Measurements from ENCODE around the gene MRPL27.
"Not testable (repeated sequence)": the region's sequence is repeated elsewhere in the genome, so short reads cannot be mapped to it uniquely, and the experiment has no call there.

MRPL27 gene

DNA sequence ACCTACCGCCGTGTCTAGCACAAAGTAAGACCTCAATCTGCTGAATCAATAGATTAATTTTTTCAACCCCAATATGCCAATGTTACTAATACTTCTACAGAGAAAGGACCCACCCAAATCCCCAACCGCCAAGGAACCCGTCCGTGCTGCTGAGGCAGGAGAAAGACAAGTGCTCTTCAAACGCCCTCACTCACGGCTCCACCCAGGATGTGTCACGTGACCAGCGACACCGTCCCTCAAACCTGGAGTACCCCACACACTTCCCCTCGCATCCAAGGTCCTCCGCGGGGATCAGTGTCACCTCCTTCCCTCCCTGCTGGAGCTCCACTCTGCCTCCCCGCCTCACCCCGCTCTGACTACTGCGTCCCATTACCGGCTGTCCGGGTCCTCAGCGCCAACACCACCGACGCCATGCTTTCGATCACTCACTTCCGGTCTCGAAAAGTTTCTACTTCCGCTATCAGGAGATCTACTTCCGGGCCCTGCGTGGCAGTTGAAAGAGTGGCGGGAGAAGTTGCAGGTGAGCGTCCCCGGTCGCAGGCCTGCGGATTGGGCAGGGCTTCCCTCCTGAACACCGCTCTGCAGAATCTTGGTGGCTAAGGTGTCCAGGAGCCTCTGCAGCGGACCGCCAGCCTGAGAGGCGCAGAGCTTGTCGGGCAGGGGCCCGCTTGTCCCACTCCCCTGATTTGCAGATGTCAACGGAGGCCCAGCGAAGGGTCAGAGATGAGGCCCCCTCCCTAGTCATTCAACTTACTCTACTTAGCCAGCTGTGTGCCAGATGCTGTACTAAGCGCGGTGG is at the start of gene MRPL27, which contains the start of gene EME1:
TSS of gene MRPL27 (minus strand) at position 427 of the 799 bp plus-strand sequence. CDS start at position 413, 14 bp downstream.
TSS of gene EME1 (plus strand) at position 472 of the 799 bp plus-strand sequence. CDS start 1,980 bp downstream, outside the sequence.
- DNase-seq (ENCODE audit: low read depth): peak; percentile 79

DNA sequence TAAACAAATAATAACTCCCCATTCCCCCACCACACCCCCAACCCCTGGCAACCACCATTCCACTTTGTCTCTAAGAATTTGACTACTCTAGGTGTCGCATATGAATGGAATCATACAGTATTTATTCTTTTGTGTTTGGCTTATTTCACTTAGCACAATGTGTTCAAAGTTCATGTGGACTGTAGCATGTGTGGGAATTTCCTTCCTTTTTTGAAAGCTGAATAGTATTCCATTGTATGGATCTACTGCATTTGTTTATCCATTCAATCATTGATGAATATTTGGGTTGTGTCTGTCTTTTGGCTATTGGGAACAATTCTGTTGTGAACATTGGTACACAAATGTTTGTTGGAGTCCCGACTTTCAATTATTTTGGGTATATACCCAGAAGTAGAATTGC is 49.8 kb upstream of the MRPL27 start:
- DNase-seq (ENCODE audit: low read depth): no peak

DNA sequence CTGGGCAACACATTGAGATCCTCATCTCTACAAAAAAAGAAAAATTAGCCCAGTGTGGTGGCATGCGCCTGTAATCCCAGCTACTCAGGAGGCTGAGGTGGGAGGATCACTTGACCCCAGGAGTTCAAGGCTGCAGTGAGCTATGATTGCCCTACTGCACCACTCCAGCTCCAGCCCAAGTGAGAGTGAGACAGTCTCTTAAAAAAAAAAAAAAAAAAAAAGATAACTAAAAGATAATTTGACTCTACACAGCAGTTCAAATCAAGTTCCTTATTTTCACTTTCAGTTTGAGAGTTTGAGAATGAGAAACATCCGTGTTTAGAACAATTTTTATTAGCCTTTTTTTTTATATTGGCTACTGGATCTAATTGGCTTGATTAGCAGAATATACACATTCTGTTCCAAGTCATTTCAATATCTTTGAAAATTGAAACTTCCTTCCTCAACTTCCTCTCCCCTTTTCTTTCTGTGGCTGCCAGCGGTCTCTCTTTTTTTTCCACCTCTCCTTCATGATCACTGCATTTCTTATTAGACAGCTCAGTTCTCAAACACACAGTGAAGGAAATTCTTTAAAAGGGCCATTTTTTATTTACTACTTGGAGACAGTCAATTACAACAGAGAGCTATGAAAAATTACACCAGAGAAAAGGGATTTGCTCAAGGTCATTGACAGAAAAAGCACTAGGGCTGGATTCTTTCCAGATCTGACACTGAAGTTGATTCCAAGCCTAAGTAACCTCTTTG is 48.5 kb upstream of the MRPL27 start:
- DNase-seq (ENCODE audit: low read depth): no peak

DNA sequence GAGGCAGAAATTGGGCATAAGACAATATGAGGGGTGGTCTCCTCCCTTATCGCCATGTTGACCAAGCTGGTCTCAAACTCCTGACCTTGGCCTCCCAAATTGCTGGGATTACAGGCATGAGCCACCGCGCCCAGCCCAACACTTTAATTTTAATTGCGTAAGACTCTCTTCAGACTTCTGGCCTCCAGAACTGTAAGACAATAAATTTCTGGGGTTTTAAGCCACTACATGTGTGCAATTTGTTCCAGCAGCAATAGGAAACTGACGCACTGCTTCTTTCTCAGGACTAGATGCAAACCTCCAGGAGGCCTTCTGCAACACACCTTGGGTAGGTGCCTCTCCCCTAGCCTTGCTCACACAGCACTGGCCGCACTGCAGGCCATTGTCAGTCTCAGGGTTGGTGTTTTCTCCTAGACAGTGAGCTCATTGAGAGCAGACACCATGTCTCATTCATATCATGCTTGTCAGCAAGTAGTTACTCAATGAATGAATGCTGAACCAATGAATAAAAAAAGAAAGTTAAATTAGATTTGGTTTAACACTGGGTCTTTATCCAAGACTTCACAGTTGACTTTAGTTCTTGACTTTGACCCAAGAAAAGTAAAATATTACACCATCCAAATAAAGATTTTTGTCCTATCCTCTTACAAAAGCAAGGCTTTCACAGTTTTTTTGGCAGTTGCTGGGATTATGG is 47.6 kb upstream of the MRPL27 start:
- no peak for DNase-seq (ENCODE audit: low read depth)

DNA sequence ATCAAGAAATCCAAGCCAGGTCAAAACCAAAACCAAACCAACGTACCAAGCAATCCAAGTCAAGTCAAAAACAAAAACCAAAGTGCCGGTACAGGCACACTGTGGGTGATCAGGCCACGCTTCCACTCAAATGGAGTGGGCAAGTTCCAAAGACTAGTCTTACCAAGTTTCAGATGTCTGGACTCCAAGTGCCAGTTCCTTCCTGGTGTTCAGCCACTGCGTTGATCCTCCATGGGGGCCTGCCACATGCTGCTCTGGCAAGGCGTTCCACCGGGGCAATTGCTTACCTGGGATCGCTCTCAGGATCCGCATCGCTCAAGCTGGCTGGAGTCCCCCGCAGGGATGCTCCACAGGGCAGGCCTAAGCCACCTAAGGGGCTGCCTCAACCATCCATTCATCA is 46.6 kb upstream of the MRPL27 start:
- DNase-seq (ENCODE audit: low read depth): not testable (repeated sequence)

DNA sequence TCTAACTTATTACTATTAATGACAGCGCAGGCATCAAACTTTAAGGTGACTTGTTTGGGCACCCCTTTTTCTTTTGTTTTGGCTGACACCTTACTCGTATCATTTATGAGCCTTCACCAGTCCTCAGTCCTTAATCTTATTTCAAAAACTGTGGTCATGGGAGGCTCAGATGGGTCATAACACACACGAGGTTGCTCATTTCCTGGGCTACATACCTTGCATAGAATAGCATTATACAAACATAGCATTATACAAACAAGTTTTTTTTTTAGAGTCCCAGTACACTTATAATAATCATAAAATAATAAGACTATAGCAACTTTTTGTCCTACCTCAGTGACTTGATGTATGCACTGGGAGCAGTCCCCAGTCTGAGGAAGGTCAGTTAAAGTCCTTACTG is 41.8 kb upstream of the MRPL27 start:
- no peak for DNase-seq (ENCODE audit: low read depth)

DNA sequence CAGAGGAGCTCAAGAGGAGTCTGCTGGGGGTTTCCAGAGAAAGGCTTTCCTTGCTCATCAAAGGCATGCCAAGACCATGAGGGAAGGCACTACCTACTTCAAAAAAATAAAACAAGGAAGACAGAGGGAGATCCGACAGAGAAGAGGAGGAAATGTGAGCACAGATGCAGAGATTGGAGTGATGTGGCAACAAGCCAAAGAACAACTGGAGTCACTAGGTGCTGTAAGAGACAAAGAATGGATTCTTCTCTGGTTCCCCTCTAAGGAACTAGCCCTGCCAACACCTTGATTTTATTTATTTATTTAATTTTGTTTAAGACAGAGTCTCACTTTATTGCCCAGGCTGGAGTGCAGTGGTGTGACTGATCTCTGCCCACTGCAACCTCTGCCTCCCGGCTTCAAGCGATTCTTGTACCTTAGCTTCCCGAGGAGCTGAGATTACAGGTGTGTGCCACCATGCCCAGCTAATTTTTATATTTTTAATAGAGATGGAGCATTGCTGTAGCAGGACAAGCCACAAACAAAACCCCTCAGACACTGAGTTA is 39.3 kb upstream of the MRPL27 start:
- no peak for DNase-seq (ENCODE audit: low read depth)

DNA sequence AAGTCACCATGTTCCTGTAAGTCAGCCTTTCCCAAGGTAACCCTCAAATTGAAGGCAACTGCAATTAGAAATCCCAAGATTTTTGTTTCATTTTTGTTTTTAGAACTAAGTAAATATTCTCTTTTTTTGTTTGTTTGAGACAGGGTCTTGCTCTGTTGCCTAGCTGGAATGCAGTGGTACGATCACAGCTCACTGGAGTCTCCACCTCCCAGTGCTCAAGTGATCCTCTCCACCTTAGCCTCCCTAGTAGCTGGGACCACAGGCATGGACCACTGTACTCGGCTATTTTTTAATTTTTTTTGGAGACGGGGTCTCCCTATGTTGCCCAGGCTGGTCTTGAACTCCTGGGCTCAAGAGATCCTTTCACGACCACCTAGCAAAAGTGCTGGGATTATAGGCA is 34.9 kb upstream of the MRPL27 start:
- no peak for DNase-seq (ENCODE audit: low read depth)

DNA sequence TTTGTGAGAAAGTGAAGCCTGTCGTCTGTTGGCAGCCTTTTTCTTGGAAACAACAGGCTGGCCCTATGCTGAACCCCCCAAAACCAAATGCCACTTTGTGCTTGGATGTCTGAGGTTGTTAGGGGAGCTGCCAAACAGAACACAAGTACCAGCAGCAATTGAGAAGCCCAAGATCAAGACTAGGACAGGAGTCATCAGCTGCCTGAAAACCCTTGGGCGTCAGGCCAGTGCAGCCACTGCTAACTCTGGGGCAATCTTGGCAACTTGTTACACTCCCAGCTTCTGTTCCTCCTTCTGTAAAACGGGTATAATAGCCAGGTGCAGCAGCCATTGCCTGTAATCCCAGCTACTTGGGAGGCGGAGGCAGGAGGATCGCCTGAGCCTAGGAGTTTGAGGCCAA is 33.6 kb upstream of the MRPL27 start:
- DNase-seq (ENCODE audit: low read depth): no peak

DNA sequence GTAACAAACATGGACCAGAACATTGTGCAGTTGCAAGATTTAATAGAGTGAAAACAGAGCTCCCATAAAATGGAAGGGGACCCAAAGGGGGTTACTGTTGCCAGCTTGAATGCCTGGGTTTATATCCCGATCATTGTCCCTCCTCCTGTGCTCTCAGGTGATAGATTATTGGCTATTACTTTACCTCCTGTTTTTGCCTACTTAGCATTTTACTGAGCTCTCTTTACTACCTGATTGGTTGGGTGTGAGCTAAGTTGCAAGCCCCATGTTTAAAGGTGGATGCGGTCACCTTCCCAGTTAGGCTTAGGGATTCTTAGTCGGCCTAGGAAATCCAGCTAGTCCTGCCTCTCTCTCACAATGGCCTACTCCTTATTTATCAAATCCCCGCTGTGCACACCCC is 32.4 kb upstream of the MRPL27 start:
- not testable (repeated sequence) for DNase-seq (ENCODE audit: low read depth)

DNA sequence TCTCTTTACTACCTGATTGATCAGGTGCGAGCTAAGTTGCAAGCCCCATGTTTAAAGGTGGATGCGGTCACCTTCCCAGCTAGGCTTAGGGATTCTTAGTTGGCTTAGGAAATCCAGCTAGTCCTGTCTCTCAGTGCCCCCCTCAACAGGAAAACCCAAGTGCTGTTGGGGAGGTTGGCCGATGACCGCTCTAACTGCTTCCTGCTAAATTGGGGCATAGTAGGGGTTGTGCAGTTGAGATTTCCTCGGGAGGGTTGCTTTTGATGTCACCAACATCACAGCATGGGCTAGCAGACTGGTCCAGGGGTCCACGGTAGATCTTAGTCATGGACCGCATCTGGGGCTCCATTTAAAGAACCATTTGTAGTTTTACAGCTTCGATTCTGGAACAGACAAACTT is 26.6 kb upstream of the MRPL27 start:
- DNase-seq (ENCODE audit: low read depth): not testable (repeated sequence)

DNA sequence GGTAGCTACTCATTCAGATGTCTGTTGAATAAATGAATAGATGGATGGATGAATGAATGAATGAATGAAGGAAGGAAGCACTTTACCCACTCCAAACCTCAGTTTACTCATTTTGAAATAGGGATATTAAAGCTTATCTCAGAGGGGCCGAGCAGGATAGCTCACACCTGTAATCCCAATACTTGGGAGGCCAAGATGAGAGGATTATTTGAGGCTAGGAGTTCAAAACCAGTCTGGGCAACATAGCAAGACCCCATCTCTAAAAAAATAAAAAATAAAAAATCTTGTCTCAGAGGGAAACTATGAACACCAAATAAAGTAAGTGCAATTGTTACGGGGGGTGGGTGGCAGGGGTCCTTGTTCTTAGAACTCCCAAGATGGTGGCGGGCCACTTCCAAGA is 25.7 kb upstream of the MRPL27 start:
- not testable (repeated sequence) for DNase-seq (ENCODE audit: low read depth)

DNA sequence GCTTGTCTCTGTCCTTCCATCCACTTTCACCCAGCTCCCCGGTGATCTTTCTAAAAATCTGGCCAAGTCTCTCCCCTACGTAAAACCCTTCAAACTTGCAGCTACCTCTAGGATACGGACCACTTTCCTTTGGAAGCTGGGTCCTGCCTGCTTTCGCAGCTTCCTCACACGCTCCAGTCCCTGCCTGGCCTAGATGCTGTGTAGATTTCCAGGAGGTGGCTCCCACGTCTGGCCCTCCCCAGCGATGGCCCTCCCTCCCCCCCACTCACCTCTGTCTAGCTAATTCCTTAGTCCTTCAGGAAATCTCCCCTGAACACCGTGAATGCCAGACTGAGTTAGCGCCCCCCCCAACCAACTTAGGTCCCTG is 24.9 kb upstream of the MRPL27 start:
- no peak for DNase-seq (ENCODE audit: low read depth)

DNA sequence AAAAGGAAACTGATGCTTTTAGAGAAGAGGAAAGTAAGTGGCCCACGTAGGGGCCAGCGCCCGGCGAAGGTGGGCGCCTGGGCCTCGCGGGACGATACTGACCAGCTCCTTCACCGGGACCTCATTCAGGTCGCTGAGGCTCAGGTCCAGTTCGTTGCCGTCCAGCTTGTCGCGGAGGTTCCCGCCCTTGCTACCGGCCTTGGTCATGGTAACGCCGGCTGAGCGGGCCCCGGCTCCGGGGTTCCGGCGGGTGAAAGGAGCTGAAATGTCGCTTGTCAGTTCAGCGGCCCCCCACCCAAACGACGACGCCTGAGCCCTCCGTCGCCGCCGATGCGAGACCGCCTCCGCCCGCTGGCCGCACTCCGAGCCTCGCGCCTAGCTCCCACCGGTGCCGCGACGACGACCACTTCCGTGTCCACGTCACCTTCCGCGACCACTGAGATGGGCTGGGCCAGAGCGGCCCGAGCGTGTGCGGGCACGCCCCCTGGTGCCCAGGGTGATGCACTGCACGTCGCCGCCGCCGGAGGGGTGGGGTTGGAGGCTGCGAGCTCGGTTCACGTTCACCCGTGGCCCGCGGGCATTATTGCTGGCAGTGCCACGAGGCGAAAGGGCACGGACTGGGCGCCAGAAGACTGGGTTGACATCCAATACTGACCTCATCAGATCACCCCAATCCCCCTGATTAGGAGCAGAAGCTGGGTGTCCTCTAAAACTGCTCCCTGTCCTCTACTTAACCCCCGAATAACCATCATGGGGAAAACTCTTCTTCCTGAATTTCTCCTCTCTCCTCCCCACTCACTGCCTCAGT is 24.3 kb upstream of the MRPL27 start, which contains the start of gene LRRC59:
TSS of gene LRRC59 (minus strand) at position 413 of the 808 bp plus-strand sequence. CDS start at position 207, 206 bp downstream.
- peak; percentile 86 for DNase-seq (ENCODE audit: low read depth)

DNA sequence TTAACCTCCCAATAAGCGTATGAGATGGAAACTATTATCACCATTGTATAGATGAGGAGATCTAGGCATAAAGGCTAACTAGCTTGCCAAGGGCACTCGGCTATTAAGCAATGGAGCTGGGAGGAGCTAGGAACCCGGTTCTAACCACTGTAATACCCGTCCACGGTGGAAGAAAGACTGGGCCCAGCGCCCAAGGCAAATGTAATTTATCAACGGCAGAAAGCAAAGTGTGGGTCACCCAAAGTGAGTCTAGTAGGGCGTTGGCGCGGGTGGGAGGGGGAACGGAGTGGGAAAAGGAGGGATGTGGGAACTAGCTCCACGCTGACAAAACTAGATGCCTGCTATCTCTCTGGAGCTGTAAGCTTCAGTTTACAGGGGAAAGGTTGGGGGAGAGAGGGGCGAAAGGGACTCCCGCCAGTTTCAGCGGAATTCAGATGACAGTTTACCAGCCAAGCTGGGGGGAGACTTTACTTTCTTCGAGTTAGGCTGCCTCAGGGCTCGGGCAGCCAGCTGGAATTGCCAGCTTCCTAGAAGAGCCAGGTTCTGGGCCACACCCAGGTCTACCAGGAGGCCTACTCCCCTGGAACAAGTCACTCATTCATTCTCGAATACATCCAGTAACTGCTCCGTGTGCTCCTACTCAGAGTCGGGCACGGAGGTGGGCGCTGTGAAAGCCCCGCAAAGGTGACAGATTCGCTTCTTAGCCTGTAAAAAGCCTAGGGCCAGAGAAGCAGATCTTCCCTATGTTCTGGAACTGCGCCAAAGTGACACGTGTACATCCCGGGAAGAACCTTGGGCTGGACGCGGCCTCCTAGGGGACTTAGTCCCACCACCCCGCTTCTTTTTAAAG is 23.5 kb upstream of the MRPL27 start:
- DNase-seq (ENCODE audit: low read depth): no peak

DNA sequence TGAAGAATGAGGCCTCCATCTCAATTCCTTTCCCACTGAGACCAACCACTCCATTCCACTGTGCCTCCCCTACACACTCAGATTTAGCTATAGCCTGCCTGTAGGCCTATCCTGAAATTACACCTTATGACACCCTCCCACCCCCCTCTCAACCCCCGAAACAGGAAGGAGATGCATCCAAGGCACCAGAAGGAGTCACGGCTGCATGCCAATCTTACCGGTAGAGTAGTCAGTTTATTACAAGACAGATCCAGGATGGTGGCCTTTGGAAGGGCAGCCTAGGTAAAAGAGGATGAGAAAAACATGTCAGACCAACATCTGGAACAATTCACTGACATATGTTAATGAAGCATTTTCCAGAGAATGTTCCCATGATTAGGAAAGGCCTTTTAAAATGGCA is 21.7 kb upstream of the MRPL27 start:
- no peak for DNase-seq (ENCODE audit: low read depth)

DNA sequence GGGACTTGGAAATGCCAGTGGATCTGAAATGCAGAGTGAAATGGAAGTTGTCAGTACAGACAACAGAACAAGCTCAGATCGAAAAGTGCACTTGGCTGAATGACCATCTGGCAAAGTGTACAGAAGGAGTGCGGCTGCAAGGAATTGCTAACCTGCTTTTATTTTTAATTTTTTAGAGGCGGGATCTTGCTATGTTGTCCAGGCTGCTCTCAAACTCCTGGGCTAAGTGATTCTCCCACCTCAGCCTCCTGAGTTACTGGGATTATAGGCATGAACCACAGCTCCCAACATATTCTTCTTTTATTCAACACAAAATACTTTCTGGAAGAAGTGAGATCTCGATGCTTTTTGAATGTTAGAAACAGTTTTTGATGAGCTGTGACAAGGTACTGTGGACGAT is 20.7 kb upstream of the MRPL27 start:
- DNase-seq (ENCODE audit: low read depth): no peak

DNA sequence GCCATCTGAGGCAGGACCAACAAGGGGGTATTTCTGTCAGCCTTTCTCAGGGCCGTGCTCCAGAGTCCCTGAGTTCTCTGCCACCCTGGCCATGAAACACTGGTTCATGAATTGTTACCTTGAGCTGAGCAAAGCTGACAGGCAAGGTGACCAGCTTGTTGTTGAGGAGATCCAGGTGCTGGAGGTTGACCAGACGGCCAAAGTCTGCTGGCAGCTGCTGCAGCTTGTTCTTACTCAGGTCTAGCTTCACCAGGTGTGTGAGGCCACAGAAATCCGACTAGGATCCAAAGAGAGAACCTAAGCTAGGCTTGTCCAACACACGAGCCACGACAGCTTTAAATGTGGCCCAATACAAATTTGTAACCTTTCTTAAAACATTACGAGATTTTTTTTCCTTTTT is 19.6 kb upstream of the MRPL27 start:
- no peak for DNase-seq (ENCODE audit: low read depth)

DNA sequence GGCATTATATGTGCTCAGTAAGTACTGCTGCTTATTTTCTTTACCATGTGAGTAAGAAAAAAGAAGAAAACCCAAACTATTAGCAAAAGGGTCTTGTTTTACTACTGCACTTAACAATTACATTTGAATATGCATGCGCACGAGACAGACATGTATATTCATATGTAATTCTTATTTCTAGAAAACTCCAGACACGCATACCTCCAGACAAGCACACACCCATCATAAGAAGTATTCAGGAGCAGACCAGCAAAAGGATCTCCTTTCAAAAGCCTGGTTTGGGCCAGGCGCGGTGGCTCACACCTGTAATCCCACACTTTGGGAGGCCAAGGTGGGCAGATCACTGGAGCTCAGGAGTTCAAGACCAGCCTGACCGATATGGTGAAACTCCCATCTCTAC is 16.6 kb upstream of the MRPL27 start:
- no peak for DNase-seq (ENCODE audit: low read depth)

DNA sequence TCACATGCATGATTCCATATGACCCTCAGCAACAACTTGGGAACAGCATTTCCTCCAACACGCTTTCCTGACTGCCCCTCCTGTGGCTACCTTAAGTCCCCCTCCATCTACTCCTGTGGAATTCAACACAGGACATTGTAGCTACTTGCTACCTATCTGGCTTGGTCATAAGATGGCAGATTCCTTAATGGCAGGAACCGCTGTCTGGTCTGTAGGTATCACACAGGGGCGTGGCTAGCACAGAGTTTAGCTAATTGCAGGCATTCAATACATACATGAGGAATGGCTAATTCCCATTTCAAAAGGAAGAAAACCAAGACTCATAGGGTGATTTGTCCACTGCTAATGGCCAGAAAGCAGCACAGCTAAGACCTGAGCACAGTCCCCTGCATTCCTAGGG is 15.7 kb upstream of the MRPL27 start:
- DNase-seq (ENCODE audit: low read depth): no peak

DNA sequence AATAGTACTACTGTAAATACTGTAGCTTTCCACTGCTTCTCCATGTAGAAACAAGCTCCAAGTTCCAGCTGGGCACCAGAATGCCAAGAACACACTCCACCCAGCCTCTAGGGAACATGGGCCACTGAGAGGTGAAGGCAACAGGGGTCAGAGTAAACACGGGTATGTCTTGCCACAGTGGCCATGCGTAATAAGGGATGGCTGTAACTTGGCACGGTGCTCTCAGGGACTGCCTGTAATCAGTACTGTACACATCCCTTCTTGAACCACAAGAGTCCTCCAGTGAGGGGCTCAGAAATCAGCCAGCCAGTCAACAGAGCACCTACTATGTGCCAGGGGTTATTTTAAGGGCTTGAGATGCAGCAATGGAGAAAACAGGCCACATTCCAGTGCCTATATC is 13.5 kb upstream of the MRPL27 start:
- DNase-seq (ENCODE audit: low read depth): no peak

Data from stimulated activated CD4-positive, alpha-beta T cell treated with anti-CD3 and anti-CD28 coated beads, Interleukin-2, amount 100 ng/mL, for 4 hours (primary cell).